IPS-11a (cell line): ENCODE data around the gene KRTCAP3.

Experiments
- H3K4me3 ChIP-seq: one replicate; pipeline ENCODE4 v1.5.1; 2013; ENCODE audit warnings: low read depth, low read length, control low read depth

KRTCAP3 gene

DNA sequence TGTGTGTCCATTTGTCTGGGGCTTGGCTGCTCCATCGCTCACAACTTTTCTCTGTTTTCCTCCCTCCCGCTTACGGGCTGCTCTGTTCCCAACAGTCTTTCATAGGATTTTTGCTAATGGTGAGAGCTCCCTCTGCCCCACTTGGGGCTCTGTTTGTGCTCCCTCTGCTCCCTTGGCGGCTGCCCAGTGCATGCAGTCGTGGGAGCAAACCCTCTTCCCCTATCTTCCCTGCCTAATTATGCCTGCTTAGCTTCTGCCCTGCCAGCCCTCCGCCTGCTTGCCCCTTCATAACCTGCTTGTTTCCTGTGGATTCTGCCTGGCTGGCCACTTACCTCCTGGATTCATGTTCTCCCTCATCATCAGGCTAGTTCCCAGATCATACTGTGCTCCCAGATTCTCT lies 6.6 kb upstream of the KRTCAP3 start:
- no peak overlapping the region for H3K4me3 ChIP-seq

DNA sequence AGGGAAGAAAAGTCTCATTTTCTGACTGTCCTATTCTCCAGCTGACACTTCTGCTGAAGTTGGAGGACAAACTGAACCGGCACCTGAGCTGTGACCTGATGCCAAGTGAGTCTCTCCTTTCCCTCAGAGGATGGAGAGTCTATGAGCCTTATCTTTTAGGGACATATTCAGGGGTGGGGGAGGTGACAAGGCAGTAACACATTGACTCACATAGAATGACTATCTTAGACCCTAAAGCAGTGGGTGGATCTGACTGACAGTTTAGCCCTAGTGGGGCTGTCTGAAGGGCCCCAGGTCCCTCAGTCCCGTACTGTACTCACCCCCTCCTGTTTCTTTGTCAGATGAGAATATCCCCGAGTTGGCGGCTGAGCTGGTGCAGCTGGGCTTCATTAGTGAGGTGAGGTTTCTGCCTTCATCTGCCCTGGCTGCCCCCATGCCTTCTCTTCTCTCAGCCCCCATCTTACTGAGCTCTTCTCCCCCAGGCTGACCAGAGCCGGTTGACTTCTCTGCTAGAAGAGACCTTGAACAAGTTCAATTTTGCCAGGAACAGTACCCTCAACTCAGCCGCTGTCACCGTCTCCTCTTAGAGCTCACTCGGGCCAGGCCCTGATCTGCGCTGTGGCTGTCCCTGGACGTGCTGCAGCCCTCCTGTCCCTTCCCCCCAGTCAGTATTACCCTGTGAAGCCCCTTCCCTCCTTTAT lies 805 bp upstream of the KRTCAP3 start:
- H3K4me3 ChIP-seq, result no peak overlapping the region

DNA sequence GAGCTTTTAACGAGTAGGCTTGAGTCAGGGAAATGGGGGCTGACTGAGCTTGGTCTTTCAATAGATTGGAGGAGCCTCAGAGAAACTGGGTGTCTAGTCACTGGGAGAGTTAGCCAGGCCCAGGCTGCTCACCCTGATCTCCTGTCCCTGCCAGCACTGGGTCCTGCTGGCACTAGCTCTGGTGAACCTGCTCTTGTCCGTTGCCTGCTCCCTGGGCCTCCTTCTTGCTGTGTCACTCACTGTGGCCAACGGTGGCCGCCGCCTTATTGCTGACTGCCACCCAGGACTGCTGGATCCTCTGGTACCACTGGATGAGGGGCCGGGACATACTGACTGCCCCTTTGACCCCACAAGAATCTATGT lies 720 bp downstream of the KRTCAP3 start:
- H3K4me3 ChIP-seq, result peak overlapping the region; percentile 48

DNA sequence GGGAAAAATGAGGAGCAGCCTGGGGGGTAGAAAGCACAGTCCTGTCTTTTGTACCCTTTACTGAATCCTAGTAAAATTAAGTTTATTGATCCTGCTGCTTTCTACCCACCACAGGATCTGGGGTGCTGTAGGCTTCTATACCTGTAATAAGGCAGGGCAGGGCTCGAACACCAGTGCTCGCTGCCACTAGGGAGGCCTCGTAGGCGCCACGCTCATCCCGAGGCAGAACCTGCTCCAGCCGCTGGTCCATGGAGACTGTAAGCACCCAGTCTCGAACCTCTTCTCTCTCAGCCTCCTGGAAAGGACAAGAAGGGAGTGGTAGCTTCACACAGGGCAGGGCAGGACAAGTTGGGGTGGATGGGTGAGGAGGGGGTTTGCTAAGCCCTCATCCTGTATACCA lies 3.0 kb downstream of the KRTCAP3 start:
- no peak overlapping the region for H3K4me3 ChIP-seq

DNA sequence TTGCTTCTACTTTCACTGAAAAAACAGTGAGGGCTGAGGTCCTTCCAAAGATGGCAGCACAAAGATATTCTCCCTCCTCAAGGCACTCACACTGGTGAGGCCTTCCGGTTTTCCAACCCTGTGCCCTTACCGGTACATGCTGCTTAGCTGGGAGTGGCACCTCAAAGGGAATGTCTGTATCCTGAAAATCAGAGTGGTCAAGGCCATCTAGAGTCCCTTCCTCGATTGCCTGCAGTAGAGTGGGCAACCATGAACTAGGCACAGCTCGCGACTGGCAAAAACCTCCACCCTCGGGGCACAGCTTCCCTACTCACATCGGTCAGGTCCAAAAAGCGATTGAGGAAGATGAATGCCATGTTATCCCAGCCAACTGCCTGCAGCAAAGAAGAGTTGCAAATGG lies 3.4 kb downstream of the KRTCAP3 start:
- no peak overlapping the region for H3K4me3 ChIP-seq

DNA sequence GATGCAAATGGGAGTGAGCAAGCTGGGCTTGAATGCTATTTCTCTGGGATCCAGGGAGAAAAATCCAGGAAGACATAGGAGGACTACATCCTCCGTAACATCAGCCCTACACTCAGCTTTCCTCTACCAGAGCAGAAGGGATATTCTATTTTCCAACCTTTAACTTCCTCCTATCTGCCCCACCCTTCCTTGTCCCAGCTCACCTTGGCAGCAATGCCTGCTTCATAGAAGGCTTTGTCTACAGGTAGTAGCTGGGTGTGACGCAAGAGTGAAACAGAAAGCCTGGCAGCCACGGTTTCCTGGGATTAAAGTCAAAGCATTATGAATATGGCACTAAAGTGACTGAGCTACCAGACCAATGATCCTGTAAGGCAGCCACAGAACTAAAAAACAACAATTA lies 3.9 kb downstream of the KRTCAP3 start:
- no peak overlapping the region for H3K4me3 ChIP-seq

DNA sequence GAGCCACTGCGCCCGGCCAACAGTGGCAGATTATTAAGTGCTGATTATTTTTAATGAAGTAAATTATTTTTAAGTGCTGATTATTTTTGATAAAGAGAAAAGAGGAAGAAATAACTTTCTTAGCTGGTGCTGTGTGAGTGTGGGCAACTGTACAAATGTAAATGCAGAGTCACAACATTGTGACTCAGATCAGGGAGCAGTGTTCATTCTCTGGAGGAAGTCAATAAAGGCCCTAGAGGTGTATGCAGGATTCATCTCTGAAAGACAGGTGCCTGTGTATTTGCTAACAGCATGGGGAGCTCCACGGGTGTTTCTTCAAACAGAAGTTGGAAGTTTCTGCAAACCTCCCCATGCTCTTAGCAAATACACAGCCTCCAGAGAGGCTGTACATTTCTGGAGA lies 6.2 kb downstream of the KRTCAP3 start:
- no peak overlapping the region for H3K4me3 ChIP-seq

DNA sequence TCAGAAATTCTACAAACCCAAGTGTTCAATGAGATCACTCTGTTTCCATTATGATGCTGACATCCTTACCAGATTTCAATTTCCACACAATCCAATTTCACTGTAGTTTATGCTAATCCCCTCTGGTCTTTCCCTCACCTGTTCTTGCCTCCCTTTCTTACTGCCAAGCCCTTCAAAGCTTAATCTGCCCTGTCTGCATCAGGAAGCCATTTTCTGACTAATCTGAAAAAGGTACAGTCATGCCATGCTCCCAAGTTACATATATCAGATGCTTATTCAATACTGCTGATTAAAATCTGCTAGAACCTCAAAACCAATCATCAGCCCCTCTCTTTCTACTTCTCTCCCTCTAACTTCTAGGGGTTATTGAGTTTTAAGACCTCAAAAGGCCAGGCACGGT lies 8.9 kb downstream of the KRTCAP3 start:
- no peak overlapping the region for H3K4me3 ChIP-seq

DNA sequence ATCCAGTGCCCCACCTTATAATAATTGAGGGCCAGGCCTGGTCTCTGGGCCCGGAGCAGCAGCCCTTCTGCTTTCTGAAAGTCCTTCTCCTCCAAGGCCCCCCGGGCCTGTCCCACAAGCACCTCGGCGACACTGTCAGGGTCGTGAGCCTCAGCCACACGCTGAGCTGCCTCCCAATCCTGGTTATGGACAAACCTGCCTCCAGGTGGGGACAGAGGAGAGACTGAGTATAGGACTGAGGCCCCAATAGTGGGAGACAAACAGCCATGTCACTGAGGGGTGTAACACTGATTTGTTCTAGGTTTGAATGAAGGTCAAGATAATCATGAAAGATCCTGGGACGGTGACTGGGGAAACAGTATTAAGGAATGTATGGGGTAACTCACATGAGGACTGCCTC lies 11.8 kb downstream of the KRTCAP3 start:
- H3K4me3 ChIP-seq, result no peak overlapping the region

DNA sequence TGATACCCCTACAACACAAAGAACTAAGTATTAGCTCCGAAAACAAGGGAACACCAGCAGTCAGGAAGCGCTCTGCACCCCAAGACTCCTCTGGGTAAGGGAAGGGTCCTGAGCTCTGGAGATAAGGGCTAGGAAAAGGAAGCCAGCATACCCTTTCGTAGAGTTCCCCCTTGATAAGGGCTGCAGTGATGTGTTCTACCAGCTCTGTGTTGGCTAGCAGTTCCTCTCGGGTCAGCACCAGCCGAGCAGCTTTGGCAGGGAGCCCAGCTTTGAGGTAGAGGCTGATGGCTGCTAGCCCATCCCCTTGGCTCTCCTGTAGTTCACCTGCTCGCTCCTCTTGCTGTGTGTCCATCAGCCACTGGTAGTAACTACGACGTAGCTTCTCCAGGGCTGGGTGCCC lies 18.9 kb downstream of the KRTCAP3 start:
- no peak overlapping the region for H3K4me3 ChIP-seq

DNA sequence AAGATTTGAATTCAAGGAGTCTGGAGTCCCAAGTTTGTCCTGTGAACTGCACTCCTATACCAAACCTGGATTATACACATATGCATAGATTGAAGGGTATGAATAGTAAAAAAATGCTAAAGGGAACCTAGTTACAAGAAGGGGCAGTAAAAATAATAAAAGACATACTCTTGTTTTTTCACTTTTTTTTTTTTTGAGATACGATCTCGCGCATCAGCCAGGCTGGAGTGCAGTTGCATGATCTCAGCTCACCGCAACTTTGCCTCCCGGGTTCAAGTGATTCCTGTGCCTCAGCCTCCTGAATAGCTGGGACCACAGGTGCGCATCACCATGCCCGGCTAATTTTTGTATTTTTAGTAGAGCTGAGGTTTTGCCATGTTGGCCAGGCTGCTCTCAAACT lies 22.3 kb downstream of the KRTCAP3 start:
- H3K4me3 ChIP-seq, result no peak overlapping the region

DNA sequence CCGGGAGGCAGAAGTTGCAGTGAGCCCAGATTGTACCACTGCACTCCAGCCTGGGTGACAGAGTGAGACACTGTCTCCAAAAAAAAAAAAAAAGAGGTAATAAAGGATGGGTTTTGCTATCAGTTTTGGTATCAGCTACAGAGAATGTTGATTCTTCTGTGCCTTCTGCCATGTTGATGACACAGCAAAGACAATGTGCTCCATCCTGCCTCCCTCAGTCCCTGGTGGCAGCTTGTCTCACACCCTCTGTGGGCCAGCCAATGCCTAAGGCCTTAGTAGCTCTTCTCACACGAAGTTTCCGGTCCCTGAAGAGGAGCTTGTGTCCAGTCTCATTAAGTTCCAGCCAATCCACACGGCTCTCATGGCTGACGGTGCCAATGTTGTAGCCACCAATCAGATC lies 29.8 kb downstream of the KRTCAP3 start:
- no peak overlapping the region for H3K4me3 ChIP-seq

DNA sequence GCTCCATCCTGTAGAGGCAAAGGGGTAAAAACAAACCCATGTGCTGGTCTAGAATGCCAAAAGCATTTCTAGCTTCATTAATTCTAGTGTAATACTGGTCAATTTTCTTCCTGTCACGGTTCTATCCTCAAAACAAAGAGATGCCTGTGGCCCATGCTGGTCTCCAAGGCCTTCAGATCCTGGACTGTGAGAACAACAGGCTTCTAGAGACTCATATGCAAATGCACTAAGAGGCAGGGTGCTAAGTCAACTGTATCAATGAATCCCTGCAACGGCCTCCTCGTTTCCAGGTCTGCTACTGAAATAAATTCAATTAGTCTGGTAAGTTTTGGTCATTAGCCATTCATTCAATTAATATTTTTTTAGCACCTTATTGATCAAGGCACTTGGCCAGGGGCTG lies 43.3 kb downstream of the KRTCAP3 start:
- H3K4me3 ChIP-seq, result no peak overlapping the region

DNA sequence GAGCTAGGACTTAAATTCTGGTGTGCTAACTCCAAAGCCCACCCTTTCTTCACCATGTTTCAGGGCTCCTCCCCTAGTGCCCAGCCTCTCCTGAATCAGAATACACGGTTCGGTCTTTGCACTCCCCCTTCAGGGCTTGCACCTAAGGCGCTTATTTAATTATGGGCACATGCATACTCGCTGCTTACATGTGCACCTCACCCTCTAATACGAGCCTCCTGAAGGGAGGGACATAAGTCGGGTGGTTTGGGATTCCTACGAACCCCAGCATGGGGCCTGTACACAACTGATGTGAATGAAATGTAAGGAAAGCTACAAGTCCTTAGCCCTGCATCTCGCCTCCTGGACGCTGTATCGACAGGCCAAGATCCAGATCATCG lies 46.9 kb downstream of the KRTCAP3 start:
- peak overlapping the region; percentile 68 for H3K4me3 ChIP-seq

DNA sequence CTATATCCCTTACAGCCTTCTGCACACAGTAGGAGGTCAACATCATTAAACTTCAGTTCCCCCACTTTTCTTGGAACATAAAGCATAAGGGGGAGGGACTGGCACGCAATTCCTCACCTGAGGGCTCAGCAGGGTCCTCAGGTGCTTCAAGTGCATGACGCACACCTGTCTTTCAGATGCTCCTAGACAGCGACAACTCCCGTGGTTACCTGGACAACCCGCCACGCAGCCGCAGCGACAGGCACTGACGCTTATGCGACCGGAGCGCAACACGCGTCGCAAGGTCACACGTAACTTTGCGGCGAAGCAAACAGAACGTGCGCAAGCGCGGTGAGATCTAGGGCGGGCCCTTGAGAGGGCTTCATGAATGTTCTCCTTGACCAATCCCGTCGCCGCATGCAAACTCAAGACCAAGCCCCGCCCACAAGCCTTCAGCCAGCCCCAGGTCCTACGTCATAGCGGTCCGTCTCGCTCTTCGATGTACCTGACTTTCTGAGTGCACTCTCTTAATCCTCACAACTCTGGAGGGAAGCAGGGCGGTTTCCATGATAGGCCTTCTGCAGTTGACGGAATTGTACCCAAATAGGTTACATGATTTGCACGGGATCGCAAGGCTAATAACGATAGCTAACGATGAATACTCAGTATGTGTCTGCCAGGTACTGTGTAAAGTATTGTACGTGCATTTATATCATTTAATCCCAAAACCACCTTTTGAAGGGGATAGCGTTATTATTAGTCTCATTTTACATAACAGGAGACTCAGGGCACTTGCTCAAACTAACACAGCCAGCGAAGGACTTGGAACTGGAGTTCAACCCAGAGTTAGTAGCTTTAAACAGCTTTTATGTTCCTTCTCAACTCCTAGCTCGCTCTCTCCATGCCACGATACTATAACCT lies 47.6 kb downstream of the KRTCAP3 start, which contains the start of gene IFT172:
Gene IFT172, minus strand, starts transcription at position 246 of the 900 bp plus-strand sequence. Its CDS starts 90 bp downstream, at position 156.
- H3K4me3 ChIP-seq, result peak within 1 kb of the TSS; percentile 68

DNA sequence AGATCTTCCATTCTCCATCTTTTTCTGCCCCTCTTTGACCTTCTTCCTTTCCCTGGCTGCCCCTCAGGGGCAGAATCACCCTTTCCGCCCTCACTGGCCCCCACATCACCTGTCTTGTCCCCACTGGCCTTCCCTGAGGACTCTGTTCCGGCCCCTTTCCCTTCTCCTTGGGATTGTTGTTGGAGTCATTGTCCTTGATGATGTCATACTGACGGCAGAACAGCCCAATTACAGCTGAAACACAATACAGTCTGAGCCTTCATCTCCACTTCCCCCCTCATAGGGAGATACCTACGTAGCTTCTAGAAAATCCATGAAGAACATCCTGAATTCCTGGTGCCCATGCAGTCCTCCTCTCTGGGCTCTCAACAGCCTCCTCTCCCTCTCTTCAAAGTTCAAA lies 50.4 kb downstream of the KRTCAP3 start:
- no peak overlapping the region for H3K4me3 ChIP-seq

DNA sequence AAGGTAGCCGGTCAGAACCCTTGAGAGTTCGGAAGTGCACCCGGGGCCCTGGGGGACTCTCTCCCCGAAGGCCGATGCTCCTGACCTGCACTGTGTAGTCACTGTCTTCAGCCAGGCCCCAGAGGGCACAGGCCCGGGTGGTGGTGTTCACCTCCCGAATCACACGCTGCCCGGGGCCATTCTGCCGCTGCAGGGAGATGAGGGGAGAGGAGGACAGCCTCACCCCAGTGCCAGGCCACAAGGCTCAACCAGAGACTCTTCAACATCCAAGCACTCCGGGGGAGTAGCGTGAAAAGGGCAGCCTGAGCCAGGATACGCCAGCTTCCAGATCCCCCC lies 51.7 kb downstream of the KRTCAP3 start:
- H3K4me3 ChIP-seq, result no peak overlapping the region
